ENCODE measurements around the gene LBH.

LBH gene

GRCh38 chr2:30218338-30218713 lies 13.0 kb upstream of the LBH start:
- H3K36me3 ChIP-seq (ENCODE audit: insufficient read depth, low read length), result no peaks in the 10 kb centered on the region
- TF ChIP-seq CTCF (IDR thresholded peaks at IDR 0.05; ENCODE audit: borderline replicate concordance, extremely low read depth, low read length, poor library complexity, severe bottlenecking), result no peak
- no peak overlapping the region for H3K4me2 ChIP-seq (ENCODE audit: insufficient read depth, low read length)
- no peak overlapping the region for H3K9ac ChIP-seq (ENCODE audit: low read depth, low read length)
- DNase-seq, result no peak
- no peak for ATAC-seq (ENCODE audit: insufficient read depth, low read depth)
- no peak overlapping the region for H3K27ac ChIP-seq (ENCODE audit: low read length)
- no peaks in the 10 kb centered on the region for H4K20me1 ChIP-seq (ENCODE audit: insufficient read depth, low read length)
- no peaks in the 10 kb centered on the region for H3K9me3 ChIP-seq (ENCODE audit: insufficient read depth, low read length, severe bottlenecking)
- H3K79me2 ChIP-seq (ENCODE audit: insufficient read depth, low read length), result no peaks in the 10 kb centered on the region
- H3K27me3 ChIP-seq (ENCODE audit: insufficient read depth, low read length, poor library complexity), result no peaks in the 10 kb centered on the region
- H3K4me1 ChIP-seq (ENCODE audit: insufficient read depth, low read length), result peaks cover 2% of the 10 kb centered on the region
- no peak overlapping the region for H3K4me3 ChIP-seq (ENCODE audit: low read depth in 1 of 2, low read length in 2 of 2)
- no peak overlapping the region for H2AFZ ChIP-seq (ENCODE audit: low read depth, low read length)

- H3K9ac ChIP-seq (ENCODE audit: low read depth, low read length), result no peak overlapping the region
- DNase-seq, result no peak
- H3K27me3 ChIP-seq (ENCODE audit: insufficient read depth, low read length, poor library complexity), result no peaks in the 10 kb centered on the region
- no peaks in the 10 kb centered on the region for H4K20me1 ChIP-seq (ENCODE audit: insufficient read depth, low read length)
- no peak overlapping the region for H3K4me2 ChIP-seq (ENCODE audit: insufficient read depth, low read length)
- H3K9me3 ChIP-seq (ENCODE audit: insufficient read depth, low read length, severe bottlenecking), result no peaks in the 10 kb centered on the region
- H3K79me2 ChIP-seq (ENCODE audit: insufficient read depth, low read length), result no peaks in the 10 kb centered on the region
- H3K4me3 ChIP-seq (ENCODE audit: low read depth in 1 of 2, low read length in 2 of 2), result no peak overlapping the region
- H2AFZ ChIP-seq (ENCODE audit: low read depth, low read length), result no peak overlapping the region
- no peak overlapping the region for H3K27ac ChIP-seq (ENCODE audit: low read length)
- no peak for ATAC-seq (ENCODE audit: insufficient read depth, low read depth)
- TF ChIP-seq EZH2 (IDR thresholded peaks at IDR 0.05; ENCODE audit: borderline replicate concordance, low read depth, low read length, severe bottlenecking), result no peak
- no peak for TF ChIP-seq CTCF (IDR thresholded peaks at IDR 0.05; ENCODE audit: borderline replicate concordance, extremely low read depth, low read length, poor library complexity, severe bottlenecking)
- no peaks in the 10 kb centered on the region for H3K36me3 ChIP-seq (ENCODE audit: insufficient read depth, low read length)
- peaks cover 7% of the 10 kb centered on the region for H3K4me1 ChIP-seq (ENCODE audit: insufficient read depth, low read length)
These were observed 12.5 kb upstream of the LBH start for GRCh38 chr2:30218814-30219213.

GRCh38 chr2:30219886-30220875 lies 11.2 kb upstream of the LBH start:
- H3K4me2 ChIP-seq (ENCODE audit: insufficient read depth, low read length), result no peak overlapping the region
- TF ChIP-seq EZH2 (IDR thresholded peaks at IDR 0.05; ENCODE audit: borderline replicate concordance, low read depth, low read length, severe bottlenecking), result no peak
- TF ChIP-seq CTCF (IDR thresholded peaks at IDR 0.05; ENCODE audit: borderline replicate concordance, extremely low read depth, low read length, poor library complexity, severe bottlenecking), result no peak

More at GRCh38 chr2:30219886-30220875, 11.2 kb upstream of the LBH start:
- Histone ChIP-seq H3K9me3 (ENCODE audit: insufficient read depth, low read length, severe bottlenecking) (no peaks in the 10 kb centered on the region), H3K4me1 (ENCODE audit: insufficient read depth, low read length) (peaks cover 20% of the 10 kb centered on the region), H3K9ac (ENCODE audit: low read depth, low read length) (no peak overlapping the region), H3K79me2 (ENCODE audit: insufficient read depth, low read length) (no peaks in the 10 kb centered on the region), H3K4me3 (ENCODE audit: low read depth in 1 of 2, low read length in 2 of 2) (no peak overlapping the region), H3K27ac (ENCODE audit: low read length) (no peak overlapping the region), H3K36me3 (ENCODE audit: insufficient read depth, low read length) (no peaks in the 10 kb centered on the region), H2AFZ (ENCODE audit: low read depth, low read length) (no peak overlapping the region), H3K27me3 (ENCODE audit: insufficient read depth, low read length, poor library complexity) (no peaks in the 10 kb centered on the region), H4K20me1 (ENCODE audit: insufficient read depth, low read length) (no peaks in the 10 kb centered on the region)
- DNase-seq (no peak), ATAC-seq (ENCODE audit: insufficient read depth, low read depth) (no peak)
